Posterior cingulate gyrus (tissue), 11 donors: ENCODE data around the gene BUB1.
A peak's percentile ranks its signal among the peaks of the same experiment; 100 is the strongest.
"Not testable (repeated sequence)": the region's sequence is repeated elsewhere in the genome, so short reads cannot be mapped to it uniquely, and the experiment has no call there.

Source experiments
- DNase-seq, 10 donors: peaks; one replicate each; pipeline versions ENCODE4 v3.0.0 to v3.0.0-alpha.2; 2020 to 2021; ENCODE audit warnings: mixed read lengths in 3 of 10
- intact Hi-C: fragments of 100-400 bp; cut with DNase I; formaldehyde crosslinking; loops from one replicate; pipeline ENCODE4 v1.15.1; 2023

The BUB1 gene

DNA sequence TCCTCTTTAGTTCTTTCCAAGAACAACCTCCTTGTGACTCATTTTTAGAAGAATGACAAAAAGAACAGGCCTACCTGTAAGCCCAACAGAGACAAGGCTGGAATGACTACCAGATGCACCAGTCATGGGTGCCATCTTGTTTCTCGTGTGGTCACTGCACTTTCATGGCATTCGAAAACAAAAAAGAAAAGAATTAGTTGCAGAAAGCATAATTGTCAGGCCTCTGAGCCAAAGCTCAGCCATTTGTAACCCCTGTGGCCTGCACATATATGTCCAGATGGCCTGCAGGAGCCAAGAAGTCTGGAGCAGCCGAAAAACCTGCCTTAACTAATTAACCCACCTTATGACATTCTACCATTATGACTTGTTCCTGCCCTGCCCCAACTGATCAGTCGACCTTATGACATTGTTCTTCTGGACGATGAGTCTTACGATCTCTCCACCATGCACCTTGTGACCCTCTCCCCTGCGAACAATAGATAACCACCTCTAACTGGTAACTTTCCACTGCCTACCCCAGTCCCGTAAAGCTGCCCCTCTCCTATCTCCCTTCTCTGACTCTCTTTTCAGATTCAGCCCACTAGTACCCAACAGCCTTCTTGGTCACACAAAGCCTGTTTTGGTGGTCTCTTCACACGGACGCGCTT lies 13.9 kb upstream of the BUB1 start:
- no peak for DNase-seq
- intact Hi-C loops: no loop called here

DNA sequence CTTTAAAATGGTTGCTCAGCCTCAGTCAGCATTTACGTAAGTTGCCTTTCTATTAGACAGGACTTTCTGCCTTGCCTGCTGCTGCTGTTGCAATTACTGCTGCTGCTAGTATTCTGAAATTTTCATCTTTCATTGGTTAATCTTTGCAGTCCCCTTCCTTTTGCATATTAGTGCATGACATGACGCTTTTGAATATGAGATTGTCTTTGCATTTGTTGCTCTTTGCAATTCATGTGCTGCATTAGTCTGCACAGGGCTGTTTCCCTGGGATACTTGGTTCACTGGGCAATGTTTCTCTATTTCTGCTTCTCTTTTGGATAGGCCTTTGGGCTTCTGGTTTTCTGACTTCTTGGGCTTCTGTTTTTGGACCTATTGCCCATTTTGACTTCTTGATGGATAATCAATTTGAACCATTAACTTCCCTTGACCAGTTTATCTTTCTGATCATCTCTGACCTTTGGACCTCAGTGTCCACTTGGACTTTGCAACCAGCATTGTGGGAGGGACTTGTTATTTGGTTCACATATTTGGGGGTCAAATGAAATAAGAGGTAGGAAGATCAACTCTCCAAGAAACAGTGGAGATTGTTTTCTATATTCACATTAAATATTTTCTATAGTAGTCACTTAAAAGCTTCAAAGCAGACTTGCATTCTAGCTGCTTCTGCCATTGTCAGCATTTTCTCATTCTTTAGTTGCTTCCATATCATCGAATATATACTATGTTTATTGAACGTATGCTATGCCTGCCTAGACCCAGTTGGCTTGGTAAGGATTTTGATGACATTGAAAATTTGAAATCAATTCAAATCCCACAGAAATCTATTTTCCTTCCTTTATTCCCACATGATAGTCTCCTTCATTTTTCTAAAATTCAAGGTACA lies 12.5 kb upstream of the BUB1 start:
- intact Hi-C loops: no loop called here
- no peak for DNase-seq

DNA sequence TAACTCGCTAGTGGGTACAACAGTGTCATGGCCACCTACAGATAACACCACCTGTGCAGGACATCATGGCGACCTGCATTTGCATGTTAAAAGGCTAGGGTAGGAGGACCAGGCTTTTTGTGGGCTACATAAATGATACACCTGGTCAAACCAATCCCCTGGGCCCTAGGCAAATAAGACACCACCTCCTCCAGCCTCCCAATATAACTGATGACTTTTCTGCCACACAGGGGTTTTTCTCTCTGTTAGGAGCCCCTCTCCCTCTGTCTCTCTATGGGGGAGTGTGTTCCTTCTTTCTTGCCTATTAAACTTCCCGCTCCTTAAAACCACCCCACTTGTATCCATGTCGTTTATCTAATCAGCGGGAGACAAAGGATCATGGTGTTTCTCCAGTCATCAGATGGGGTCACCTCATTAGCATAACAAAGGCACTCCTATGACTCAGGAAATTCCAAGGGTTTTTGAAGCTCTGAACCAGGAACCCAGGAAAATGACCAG lies 10.8 kb upstream of the BUB1 start:
- intact Hi-C loops: no loop called here

DNA sequence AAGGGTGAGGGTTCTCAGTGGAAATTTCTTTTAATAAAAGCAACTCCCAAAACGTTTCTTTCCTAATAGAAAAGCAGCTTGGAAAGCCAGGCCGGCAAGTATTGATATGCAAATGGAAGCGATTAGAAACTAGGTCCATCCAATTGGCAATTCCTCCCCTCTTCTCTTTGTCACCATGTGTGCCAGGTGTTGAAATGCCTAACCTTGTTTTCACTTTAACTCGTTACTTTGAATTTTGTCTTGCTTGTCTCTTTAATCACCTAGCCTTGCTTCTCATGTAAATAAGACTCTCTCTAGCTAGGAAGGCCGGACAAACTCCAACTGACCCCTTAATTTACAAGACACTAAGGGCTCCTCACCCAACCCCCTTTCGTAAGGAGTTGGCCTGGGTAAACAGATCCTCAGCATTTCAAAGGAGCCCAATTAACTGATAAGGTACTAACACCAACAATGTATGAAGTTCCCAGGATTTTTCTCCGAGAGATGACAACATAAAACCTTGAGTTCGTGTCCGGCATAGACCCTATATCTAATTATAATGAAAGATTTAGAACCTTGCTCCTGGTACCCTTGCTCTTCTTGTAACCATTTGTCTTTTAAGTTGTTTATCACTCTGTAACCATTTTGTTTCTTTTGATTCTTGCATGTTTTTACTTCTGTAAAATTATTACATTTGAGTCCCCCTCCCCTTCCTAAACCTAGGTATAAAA lies 10.1 kb upstream of the BUB1 start:
- DNase-seq, intact Hi-C loops: not testable (repeated sequence)

More for the DNA sequence above, 10.8 kb upstream of the BUB1 start:
- no peak for DNase-seq

DNA sequence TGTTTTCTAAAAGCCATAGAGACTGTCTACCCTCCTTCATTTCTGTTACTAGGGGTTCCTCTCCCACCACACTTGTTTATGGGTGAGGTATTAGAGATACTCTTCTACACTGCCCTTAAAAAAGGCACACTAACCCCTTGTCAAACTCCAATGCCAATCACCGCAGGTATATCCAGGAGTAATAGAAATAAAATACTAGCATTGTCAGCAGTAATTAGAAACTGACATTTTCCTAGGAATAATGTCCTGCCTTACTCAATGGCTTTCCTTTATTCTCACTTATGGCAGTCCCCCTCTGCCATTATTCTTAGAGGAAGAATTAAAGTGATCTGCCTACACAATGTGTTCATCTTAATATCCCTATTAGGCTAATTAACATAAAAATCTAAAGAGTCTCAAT lies 5.0 kb upstream of the BUB1 start:
- no peak for DNase-seq
- intact Hi-C loops: no loop called here

DNA sequence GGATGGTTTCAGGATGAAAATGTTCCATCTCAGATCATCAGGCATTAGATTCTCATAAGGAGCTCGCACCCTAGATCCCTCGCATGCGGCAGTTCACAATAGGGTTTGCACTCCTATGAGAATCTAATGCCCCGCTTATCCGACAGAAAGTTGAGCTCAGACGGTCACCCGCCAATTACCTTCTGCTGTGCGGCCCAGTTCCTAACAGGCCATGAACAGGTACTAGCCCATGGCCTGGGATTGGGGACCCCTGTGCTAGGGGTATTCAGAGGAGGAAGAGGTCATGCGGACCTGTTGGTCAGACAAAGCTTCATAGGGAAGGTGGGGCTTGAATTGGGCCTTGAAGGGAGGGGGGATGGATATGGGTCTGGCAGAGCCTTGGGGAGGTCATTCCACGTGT lies 4.4 kb upstream of the BUB1 start:
- intact Hi-C loops: no loop called here

DNA sequence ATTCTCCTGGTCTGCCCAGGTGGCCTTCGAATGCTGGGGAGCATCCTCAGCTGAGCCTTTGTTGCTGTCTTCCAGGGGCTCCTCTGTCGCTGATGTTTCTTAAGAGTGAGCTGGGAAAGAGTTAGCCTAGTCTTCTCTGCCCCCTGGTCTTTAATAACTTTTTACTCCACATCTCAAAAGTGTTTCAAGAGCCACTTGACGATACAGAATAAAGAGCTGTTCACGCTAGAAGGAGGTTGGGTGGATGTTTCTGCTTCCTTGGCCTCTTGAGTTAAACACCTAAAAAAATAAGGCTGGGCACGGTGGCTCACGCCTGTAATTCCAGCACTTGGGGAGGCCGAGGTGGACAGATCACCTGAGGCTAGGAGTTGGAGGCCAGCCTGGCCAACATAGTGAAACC lies 2.8 kb upstream of the BUB1 start:
- DNase-seq: no peak
- intact Hi-C loops: no loop called here

More for the DNA sequence above, 4.4 kb upstream of the BUB1 start:
- peak in 1 of 10 donors; percentile 56 for DNase-seq

DNA sequence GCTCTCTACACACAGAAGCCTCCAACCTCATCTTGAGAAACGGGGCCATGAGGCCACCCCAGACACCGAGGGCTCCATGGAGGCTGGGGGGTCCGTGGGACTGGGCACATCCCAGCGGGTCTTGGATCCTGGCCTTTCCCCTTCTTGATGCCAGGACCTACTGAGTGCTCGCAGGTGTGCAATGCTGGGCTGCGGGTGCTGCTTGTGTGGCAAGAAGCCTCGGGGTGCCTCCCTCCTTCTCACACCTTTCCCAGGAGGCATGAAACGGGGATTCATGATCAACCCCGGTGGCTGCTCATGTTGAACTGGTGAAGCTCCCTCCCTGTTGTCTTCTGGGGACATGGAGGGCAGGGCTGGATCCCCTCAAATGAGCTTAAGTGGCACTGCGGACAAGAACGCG lies 2.0 kb upstream of the BUB1 start:
- intact Hi-C loops: no loop called here
- DNase-seq: peak in 1 of 10 donors; percentile 79

DNA sequence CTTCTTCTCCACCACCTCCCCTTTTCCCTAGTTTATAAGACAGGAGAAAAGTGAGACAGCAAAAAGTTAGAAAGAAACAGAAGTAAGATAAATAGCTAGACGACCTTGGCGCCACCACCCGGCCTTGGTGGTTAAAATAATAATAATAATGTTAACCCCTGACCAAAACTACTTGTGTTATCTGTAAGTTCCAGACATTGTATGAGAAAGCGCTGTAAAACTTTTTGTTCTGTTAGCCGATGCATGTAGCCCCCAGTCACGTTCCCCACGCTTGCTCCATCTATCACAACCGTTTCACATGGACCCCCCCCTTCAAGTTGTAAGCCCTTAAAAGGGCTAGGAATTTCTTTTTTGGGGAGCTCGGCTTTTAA lies 1.5 kb upstream of the BUB1 start:
- intact Hi-C loops: no loop called here
- DNase-seq: no peak

DNA sequence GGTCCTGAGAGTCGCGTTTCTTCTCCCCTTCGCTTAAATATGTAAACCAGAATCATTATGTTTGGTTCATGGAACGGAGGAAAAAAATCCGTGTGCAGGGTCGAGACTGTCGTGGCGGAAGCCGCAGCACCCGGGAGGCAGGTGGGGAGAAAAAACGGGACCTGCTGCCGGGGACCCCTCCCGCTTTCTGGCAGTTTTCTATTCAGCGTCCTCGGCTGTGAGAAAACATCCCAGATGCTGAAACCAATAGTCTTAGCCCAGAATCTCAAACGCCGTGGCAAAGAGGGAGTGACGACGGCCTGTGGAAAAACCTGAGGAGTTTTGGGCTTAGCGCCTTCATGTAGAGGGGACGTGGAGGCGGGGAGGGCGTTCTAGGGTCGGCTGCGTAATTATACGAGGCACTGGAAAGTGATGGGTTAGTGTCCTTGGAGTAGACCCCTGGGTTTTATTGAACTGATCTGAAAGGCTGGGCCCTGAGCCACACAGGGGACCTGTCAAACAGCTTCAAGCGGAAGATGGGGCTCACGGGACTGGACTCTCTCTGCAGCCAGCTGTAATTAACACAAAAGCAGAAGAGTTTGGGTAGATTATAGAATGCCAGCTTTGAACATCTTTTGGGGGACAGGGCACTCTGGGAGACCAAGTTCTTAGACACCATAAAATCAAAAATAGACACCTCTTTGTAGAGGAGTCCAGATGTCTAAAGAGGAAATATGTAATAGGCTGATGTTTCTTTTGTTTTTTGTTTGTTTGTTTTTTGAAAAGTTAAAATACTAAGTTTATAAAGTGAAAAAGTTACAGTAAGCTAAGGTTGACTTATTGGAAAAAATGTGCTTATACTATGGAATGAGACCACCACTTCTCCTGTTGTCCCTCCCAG lies 834 bp upstream of the BUB1 start:
- peak; percentile 12 to 87 (median 29) for DNase-seq
- intact Hi-C loops: no loop called here

DNA sequence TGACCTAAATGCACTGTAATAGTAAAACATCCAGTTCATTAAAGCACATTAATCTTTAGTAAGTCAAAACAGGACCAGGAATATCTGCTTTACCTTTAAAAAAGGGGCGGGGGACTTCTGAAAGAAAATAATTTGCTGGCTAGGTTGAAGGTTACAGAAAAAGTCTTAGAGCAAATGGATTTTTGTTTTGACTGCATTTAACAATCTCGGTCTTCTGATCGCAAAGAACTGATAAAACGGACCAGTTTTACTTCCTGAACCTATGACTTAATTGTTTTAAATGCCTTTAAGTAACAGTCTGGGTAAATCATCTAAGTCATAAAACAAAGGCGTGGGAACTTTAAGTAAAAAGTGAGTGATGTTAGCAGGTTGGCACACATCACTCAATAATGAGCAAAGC lies 783 bp downstream of the BUB1 start:
- DNase-seq: no peak
- intact Hi-C loops: no loop called here

DNA sequence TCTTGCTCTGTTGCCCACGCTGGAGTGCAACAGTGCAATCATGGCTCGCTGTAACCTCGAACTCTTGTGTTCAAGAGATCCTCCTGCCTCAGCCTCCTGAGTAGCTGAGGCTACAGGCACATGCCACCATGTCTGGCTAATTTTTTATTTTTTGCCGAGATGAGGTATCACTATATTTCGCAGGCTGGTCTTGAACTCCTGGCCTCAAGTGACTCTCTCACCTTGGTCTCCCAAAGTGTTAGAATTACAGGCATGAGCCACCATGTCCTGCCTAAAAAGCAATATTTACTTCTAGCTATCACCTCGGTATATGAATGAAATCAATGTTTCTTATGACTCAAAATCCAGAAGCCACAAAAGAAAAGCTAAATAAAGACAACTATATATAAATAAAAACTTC lies 2.2 kb downstream of the BUB1 start:
- intact Hi-C loops: no loop called here
- no peak for DNase-seq

DNA sequence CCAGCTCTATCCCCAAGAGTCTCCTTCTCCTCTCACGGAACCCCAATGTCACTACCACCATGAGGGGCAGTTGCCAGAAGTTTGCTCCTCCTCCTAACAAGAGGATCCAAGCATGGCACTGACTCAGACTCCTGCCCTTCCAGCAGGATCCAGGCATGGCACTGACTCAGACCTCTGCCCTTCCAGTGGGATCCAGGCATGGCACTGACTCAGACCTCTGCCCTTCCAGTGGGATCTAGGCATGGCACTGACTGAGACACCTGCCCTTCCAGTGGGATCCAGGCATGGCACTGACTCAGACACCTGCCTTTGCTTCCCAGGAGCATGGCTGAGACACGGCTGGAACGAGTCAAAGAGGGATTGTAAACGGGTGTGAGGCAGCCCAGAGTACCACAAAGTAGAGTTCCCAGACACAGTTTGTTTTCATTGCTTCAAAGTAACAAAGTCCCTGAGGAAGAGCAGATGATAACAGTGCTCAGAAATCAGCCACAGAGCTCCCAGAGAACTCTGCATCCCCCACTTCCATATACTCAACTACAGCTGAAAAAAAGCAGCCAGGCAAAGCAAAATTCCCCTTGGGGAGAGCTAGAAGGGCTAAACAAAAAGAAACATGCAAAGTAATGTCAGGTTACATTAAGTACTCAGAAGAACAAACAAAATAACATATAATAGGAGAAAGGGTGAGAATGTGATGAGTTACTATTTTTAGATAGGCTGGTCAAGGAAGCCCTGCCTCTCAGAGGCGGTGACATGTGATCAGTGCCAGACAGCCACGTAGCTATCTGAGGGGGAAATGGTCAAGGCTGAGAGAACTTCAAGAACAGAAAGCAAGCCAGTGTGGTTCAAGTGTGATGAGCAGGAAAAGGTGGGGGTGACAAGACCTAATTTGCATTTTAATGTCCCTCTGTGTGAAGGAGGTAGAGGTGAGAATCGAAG lies 3.0 kb downstream of the BUB1 start:
- intact Hi-C loops: no loop called here
- no peak for DNase-seq

DNA sequence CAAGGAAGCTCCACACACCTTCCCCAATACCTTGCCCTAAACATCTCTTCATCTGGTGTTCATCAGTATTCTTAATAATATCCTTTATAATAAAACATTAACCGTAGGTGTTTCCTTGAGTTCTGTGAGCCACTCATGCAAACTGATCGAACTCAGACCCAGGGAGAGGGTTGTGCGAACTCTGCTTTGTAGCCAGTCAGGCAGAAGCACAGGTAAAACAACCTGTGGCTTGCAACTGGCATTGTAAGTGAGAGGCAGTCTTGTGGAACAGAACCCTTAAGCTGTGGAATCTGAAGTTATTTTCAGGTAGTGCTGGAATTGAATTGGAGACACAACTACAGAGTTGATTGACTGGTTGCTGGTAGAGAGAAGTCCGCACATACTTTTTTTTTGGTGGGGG lies 4.7 kb downstream of the BUB1 start:
- intact Hi-C loops: no loop called here
- DNase-seq: no peak

DNA sequence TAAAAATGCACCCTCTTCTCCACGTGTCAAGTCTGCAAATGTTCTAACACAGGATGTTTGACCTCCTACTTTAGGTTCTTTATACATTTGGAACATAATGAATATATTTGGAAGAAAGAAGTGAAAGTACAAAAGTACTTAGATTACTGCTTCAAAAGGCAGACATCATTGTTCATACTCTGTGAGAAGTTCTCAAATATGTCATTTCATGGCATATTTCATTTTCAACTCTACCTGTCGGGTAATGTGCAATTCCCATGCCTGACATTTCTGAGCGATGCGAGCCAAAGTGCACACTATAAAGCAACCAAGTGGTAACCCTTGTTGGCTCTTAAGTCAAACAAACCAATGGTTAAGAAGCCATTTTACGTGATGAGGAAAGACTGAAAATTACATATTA lies 7.0 kb downstream of the BUB1 start:
- DNase-seq: no peak
- intact Hi-C loops: no loop called here

DNA sequence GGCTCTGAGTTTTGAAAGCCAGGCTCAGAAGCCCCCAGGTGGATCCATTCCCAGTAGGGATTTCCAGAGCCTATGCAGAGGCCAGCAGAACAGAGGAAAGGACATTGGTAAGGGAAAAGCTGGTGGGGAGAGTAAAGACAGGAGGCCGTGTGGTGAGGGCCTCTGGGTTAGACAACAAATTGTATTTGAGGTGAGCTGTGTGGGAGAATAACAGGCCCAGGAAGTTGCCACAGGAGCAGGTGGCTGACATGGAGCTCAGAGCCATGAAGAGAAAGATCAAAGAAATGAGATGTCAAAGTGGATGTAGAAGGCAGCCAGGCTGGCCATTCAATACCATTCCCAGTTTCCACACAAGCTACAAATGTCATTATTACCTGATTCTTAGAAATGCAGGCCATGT lies 8.8 kb downstream of the BUB1 start:
- intact Hi-C loops: no loop called here
- DNase-seq: no peak

DNA sequence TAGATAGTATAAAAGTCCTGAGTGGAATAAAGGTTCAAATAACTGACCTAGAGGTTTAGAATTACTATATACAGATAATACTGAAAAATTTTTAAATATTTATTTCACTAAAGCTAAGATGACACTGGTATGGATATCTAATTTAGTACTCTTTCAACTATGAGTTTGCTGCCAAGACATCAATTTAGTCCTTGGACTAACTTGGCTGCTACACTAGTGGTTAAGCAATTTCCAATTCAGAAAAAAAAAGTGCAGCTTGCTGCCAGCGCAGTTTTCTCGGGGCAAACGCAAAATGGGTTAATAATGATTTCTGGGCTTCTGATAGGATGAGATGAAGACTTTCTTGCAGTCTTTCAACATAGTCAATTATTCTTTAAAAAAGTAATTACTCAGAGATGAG lies 10.8 kb downstream of the BUB1 start:
- DNase-seq: no peak
- intact Hi-C loops: no loop called here

DNA sequence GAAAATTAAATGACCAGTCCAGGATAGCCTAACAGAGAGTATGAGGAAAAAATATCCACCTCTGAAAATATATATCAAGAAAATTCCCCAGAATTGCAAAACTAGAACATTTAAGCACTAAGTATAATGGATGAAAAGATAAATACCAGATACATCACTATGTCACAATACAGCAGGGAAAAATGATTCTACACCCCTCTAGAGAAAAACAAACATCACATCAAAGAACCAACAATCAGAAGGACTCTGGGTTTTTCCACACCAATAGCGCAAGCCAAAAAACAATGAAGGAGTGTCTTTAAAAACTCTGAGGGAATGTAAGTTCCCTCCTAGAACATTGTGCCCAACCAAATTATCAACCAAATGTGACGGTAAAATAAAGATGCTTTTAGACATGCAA lies 13.7 kb downstream of the BUB1 start:
- no peak for DNase-seq
- intact Hi-C loops: no loop called here

DNA sequence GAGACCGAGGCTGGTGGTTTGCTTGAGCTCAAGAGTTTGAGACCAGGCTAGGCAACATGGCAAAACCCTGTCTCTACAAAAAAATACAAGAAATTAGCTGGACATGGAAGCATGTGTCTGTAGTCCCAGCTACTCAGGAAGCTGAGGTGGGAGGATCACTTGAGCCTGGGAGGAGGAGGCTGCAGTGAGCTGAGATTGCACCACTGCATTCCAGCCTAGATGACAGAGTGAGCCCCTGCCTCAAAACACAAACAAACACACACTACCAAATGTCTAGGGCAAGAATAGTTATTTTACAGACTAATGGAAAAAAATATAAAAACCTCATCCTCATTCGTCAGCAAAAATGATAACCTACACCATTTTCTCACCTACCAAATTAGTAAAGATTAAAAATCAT lies 15.3 kb downstream of the BUB1 start:
- DNase-seq: no peak

More for the DNA sequence above, 15.3 kb downstream of the BUB1 start:
- intact Hi-C loops: no loop called here
